ENCODE data around the gene LDLRAD1. TPM values are rescaled to one million over a fixed set of nuclear protein-coding genes. Genes with fewer than 3 reads are reported as not detected.
"Not testable (repeated sequence)": the region's sequence is repeated elsewhere in the genome, so short reads cannot be mapped to it uniquely, and the experiment has no call there.

Gene LDLRAD1
- not detected for polyA plus RNA-seq (2012; ENCODE audit: low read depth, missing spikeins)

- DNase-seq (ENCODE audit: insufficient read length, low spot score) = no peak
- no peak for FAIRE-seq
- TF ChIP-seq POU2F2 (IDR thresholded peaks at IDR 0.05; ENCODE audit: low read depth, low read length) = no peak
- TF ChIP-seq PAX5 (IDR thresholded peaks at IDR 0.05; ENCODE audit: insufficient read depth, low read length, severe bottlenecking) = no peak
- TF ChIP-seq TAF1 (IDR thresholded peaks at IDR 0.05; ENCODE audit: low read depth, low read length) = no peak
- no peak for TF ChIP-seq POLR2AphosphoS5 (IDR thresholded peaks at IDR 0.05; ENCODE audit: low read depth, low read length)
- TF ChIP-seq SPI1 (IDR thresholded peaks at IDR 0.05; ENCODE audit: low read depth, low read length) = no peak
- no peak for TF ChIP-seq POLR2A (IDR thresholded peaks at IDR 0.05; ENCODE audit: low read depth, low read length)
Observed at GRCh38 chr1:54017979-54018378, at the start of gene LDLRAD1. TSS of gene LDLRAD1 (minus strand) at chr1:54018186. CDS start at chr1:54018112, 74 bp downstream.

GRCh38 chr1:54064299-54064698, 46.3 kb upstream of the LDLRAD1 start:
- TF ChIP-seq POLR2AphosphoS5 (IDR thresholded peaks at IDR 0.05; ENCODE audit: low read depth, low read length) (no peak), POU2F2 (IDR thresholded peaks at IDR 0.05; ENCODE audit: low read depth, low read length) (no peak), TAF1 (IDR thresholded peaks at IDR 0.05; ENCODE audit: low read depth, low read length) (no peak), POLR2A (IDR thresholded peaks at IDR 0.05; ENCODE audit: low read depth, low read length) (no peak), SPI1 (IDR thresholded peaks at IDR 0.05; ENCODE audit: low read depth, low read length) (no peak), PAX5 (IDR thresholded peaks at IDR 0.05; ENCODE audit: insufficient read depth, low read length, severe bottlenecking) (no peak)
- FAIRE-seq = no peak

GRCh38 chr1:54054438-54054749, 36.4 kb upstream of the LDLRAD1 start:
- FAIRE-seq = peak; percentile 23
- no peak for DNase-seq (ENCODE audit: insufficient read length, low spot score)
- TF ChIP-seq PAX5 (IDR thresholded peaks at IDR 0.05; ENCODE audit: insufficient read depth, low read length, severe bottlenecking) (no peak), POU2F2 (IDR thresholded peaks at IDR 0.05; ENCODE audit: low read depth, low read length) (no peak), SPI1 (IDR thresholded peaks at IDR 0.05; ENCODE audit: low read depth, low read length) (no peak), POLR2AphosphoS5 (IDR thresholded peaks at IDR 0.05; ENCODE audit: low read depth, low read length) (no peak), TAF1 (IDR thresholded peaks at IDR 0.05; ENCODE audit: low read depth, low read length) (no peak), POLR2A (IDR thresholded peaks at IDR 0.05; ENCODE audit: low read depth, low read length) (no peak)

More at GRCh38 chr1:54064299-54064698, 46.3 kb upstream of the LDLRAD1 start:
- DNase-seq (ENCODE audit: insufficient read length, low spot score) = no peak

GRCh38 chr1:54053745-54054437, 35.9 kb upstream of the LDLRAD1 start:
- TF ChIP-seq POLR2A (IDR thresholded peaks at IDR 0.05; ENCODE audit: low read depth, low read length) = no peak
- TF ChIP-seq TAF1 (IDR thresholded peaks at IDR 0.05; ENCODE audit: low read depth, low read length) = no peak
- no peak for TF ChIP-seq PAX5 (IDR thresholded peaks at IDR 0.05; ENCODE audit: insufficient read depth, low read length, severe bottlenecking)
- no peak for TF ChIP-seq SPI1 (IDR thresholded peaks at IDR 0.05; ENCODE audit: low read depth, low read length)
- no peak for TF ChIP-seq POLR2AphosphoS5 (IDR thresholded peaks at IDR 0.05; ENCODE audit: low read depth, low read length)
- TF ChIP-seq POU2F2 (IDR thresholded peaks at IDR 0.05; ENCODE audit: low read depth, low read length) = no peak
- DNase-seq (ENCODE audit: insufficient read length, low spot score) (no peak), FAIRE-seq (no peak)

- TF ChIP-seq PAX5 (IDR thresholded peaks at IDR 0.05; ENCODE audit: insufficient read depth, low read length, severe bottlenecking) (peak; percentile 32), POLR2AphosphoS5 (IDR thresholded peaks at IDR 0.05; ENCODE audit: low read depth, low read length) (peak; percentile 58; the same call in 1 of the 2 replicates), POLR2A (IDR thresholded peaks at IDR 0.05; ENCODE audit: low read depth, low read length) (peak; percentile 67), TAF1 (IDR thresholded peaks at IDR 0.05; ENCODE audit: low read depth, low read length) (peak; percentile 88), POU2F2 (IDR thresholded peaks at IDR 0.05; ENCODE audit: low read depth, low read length) (peak; percentile 67; the same call in 1 of the 2 replicates), SPI1 (IDR thresholded peaks at IDR 0.05; ENCODE audit: low read depth, low read length) (peak; percentile 57)
- peak; percentile 99 for FAIRE-seq
Observed at GRCh38 chr1:54052934-54053744, 35.2 kb upstream of the LDLRAD1 start, which contains the start of the genes TCEANC2 and TMEM59. TSS of gene TCEANC2 (plus strand) at chr1:54053608. CDS start at chr1:54054423, 815 bp downstream. TSS of gene TMEM59 (minus strand) at chr1:54053204. CDS start at chr1:54053188, 16 bp downstream.

GRCh38 chr1:54052431-54052933, 34.5 kb upstream of the LDLRAD1 start:
- no peak for DNase-seq (ENCODE audit: insufficient read length, low spot score)
- FAIRE-seq = no peak
- TF ChIP-seq PAX5 (IDR thresholded peaks at IDR 0.05; ENCODE audit: insufficient read depth, low read length, severe bottlenecking) (no peak), POLR2AphosphoS5 (IDR thresholded peaks at IDR 0.05; ENCODE audit: low read depth, low read length) (no peak), POLR2A (IDR thresholded peaks at IDR 0.05; ENCODE audit: low read depth, low read length) (no peak), TAF1 (IDR thresholded peaks at IDR 0.05; ENCODE audit: low read depth, low read length) (no peak), POU2F2 (IDR thresholded peaks at IDR 0.05; ENCODE audit: low read depth, low read length) (no peak), SPI1 (IDR thresholded peaks at IDR 0.05; ENCODE audit: low read depth, low read length) (no peak)

More at GRCh38 chr1:54052934-54053744, 35.2 kb upstream of the LDLRAD1 start, which contains the start of the genes TCEANC2 and TMEM59:
- DNase-seq (ENCODE audit: insufficient read length, low spot score) = peak; percentile 79

GRCh38 chr1:54051933-54052430, 34.0 kb upstream of the LDLRAD1 start:
- DNase-seq (ENCODE audit: insufficient read length, low spot score) = no peak
- TF ChIP-seq POLR2A (IDR thresholded peaks at IDR 0.05; ENCODE audit: low read depth, low read length) = no peak
- TF ChIP-seq PAX5 (IDR thresholded peaks at IDR 0.05; ENCODE audit: insufficient read depth, low read length, severe bottlenecking) = no peak
- TF ChIP-seq POU2F2 (IDR thresholded peaks at IDR 0.05; ENCODE audit: low read depth, low read length) = no peak
- TF ChIP-seq SPI1 (IDR thresholded peaks at IDR 0.05; ENCODE audit: low read depth, low read length) = no peak
- TF ChIP-seq TAF1 (IDR thresholded peaks at IDR 0.05; ENCODE audit: low read depth, low read length) = no peak
- TF ChIP-seq POLR2AphosphoS5 (IDR thresholded peaks at IDR 0.05; ENCODE audit: low read depth, low read length) = no peak
- FAIRE-seq = peak; percentile 43

- FAIRE-seq; DNase-seq (ENCODE audit: insufficient read length, low spot score): not testable (repeated sequence)
Observed at GRCh38 chr1:54050435-54050834, 32.4 kb upstream of the LDLRAD1 start.
